ENCODE results near the gene OPHN1.

OPHN1 gene

GRCh38 chrX:68183612-68184214 lies 249.6 kb downstream of the OPHN1 start:
- TF ChIP-seq TAF1 (IDR thresholded peaks at IDR 0.05; ENCODE audit: borderline replicate concordance, insufficient read depth, low read length) (no peak), REST (IDR thresholded peaks at IDR 0.05; ENCODE audit: insufficient read depth in 1 of 2, low read depth in 2 of 2, low read length in 2 of 2) (no peak)

- no peak for TF ChIP-seq SIN3A (IDR thresholded peaks at IDR 0.05; ENCODE audit: borderline replicate concordance, insufficient read depth, low read length)
- TF ChIP-seq REST (IDR thresholded peaks at IDR 0.05; ENCODE audit: insufficient read depth in 1 of 2, low read depth in 2 of 2, low read length in 2 of 2): no peak
- TF ChIP-seq FOXP2 (optimal IDR thresholded peaks at IDR 0.05; ENCODE audit: borderline replicate concordance, extremely low read depth, extremely low read length, insufficient read depth): no peak
- TF ChIP-seq POLR2AphosphoS5 (IDR thresholded peaks at IDR 0.05; ENCODE audit: low read depth, low read length): no peak
- TF ChIP-seq TAF1 (IDR thresholded peaks at IDR 0.05; ENCODE audit: borderline replicate concordance, insufficient read depth, low read length): no peak
Observed at GRCh38 chrX:68180579-68180978, 252.7 kb downstream of the OPHN1 start.

GRCh38 chrX:68179355-68179754 lies 253.9 kb downstream of the OPHN1 start:
- no peak for TF ChIP-seq FOXP2 (optimal IDR thresholded peaks at IDR 0.05; ENCODE audit: borderline replicate concordance, extremely low read depth, extremely low read length, insufficient read depth)
- TF ChIP-seq TAF1 (IDR thresholded peaks at IDR 0.05; ENCODE audit: borderline replicate concordance, insufficient read depth, low read length): no peak
- no peak for TF ChIP-seq SIN3A (IDR thresholded peaks at IDR 0.05; ENCODE audit: borderline replicate concordance, insufficient read depth, low read length)
- TF ChIP-seq REST (IDR thresholded peaks at IDR 0.05; ENCODE audit: insufficient read depth in 1 of 2, low read depth in 2 of 2, low read length in 2 of 2): no peak

GRCh38 chrX:68177542-68177941 lies 255.8 kb downstream of the OPHN1 start:
- no peak for TF ChIP-seq POLR2AphosphoS5 (IDR thresholded peaks at IDR 0.05; ENCODE audit: low read depth, low read length)
- no peak for TF ChIP-seq TAF1 (IDR thresholded peaks at IDR 0.05; ENCODE audit: borderline replicate concordance, insufficient read depth, low read length)

- TF ChIP-seq SIN3A (IDR thresholded peaks at IDR 0.05; ENCODE audit: borderline replicate concordance, insufficient read depth, low read length): no peak
- no peak for TF ChIP-seq FOXP2 (optimal IDR thresholded peaks at IDR 0.05; ENCODE audit: borderline replicate concordance, extremely low read depth, extremely low read length, insufficient read depth)
- TF ChIP-seq TAF1 (IDR thresholded peaks at IDR 0.05; ENCODE audit: borderline replicate concordance, insufficient read depth, low read length): no peak
- TF ChIP-seq POLR2AphosphoS5 (IDR thresholded peaks at IDR 0.05; ENCODE audit: low read depth, low read length): no peak
Observed at GRCh38 chrX:68175562-68175961, 257.7 kb downstream of the OPHN1 start.

GRCh38 chrX:68163441-68163840 lies 269.9 kb downstream of the OPHN1 start:
- TF ChIP-seq REST (IDR thresholded peaks at IDR 0.05; ENCODE audit: insufficient read depth in 1 of 2, low read depth in 2 of 2, low read length in 2 of 2): no peak
- no peak for TF ChIP-seq SIN3A (IDR thresholded peaks at IDR 0.05; ENCODE audit: borderline replicate concordance, insufficient read depth, low read length)
- TF ChIP-seq TAF1 (IDR thresholded peaks at IDR 0.05; ENCODE audit: borderline replicate concordance, insufficient read depth, low read length): no peak
- TF ChIP-seq FOXP2 (optimal IDR thresholded peaks at IDR 0.05; ENCODE audit: borderline replicate concordance, extremely low read depth, extremely low read length, insufficient read depth): no peak
- TF ChIP-seq POLR2AphosphoS5 (IDR thresholded peaks at IDR 0.05; ENCODE audit: low read depth, low read length): no peak
